ENCODE measurements around the gene ABCC6. TPM values are rescaled to one million over a fixed set of nuclear protein-coding genes. Genes with fewer than 3 reads are reported as not detected.
A peak's percentile ranks its signal among the peaks of the same experiment; 100 is the strongest.

Gene ABCC6
- total and polyA plus RNA-seq, 2 of the 13 experiments (the other 11 are each of a cell fraction or from before 2014, with no cell fraction given), result 82.4 to 105 TPM

DNA sequence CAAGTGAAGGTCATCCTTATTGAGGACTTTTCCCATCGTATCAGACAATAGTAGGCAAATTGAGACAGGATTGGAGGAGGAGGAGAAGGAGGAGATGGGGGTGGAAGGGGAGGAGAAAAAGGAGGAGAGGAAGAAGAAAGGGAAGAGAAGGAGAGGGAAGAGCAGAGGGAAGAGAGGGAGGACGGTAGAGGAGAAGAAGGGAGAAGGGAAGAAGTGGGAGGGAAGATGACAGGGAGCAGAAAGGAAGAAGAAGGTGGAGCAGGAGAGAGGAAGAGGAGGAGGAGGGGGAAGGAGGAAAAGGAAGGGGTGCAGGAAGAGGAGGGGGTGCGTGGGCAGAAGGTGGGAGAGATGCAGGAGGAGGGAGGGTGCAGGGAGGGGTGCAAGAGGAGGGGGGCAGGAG lies 26.0 kb downstream of the ABCC6 start (continued):
- TF ChIP-seq SALL2 (CRISPR knock-in tag; IDR thresholded peaks at IDR 0.05), result no peak
- no peak for TF ChIP-seq KAT8 (CRISPR knock-in tag; IDR thresholded peaks at IDR 0.05)
- no peak for TF ChIP-seq TP53 (CRISPR knock-in tag; conservative IDR thresholded peaks at IDR 0.05)
- TF ChIP-seq SP1 (IDR thresholded peaks at IDR 0.05), result peak; percentile 12; the same call in 1 of the 2 replicates
- TF ChIP-seq SP1 (CRISPR knock-in tag; IDR thresholded peaks at IDR 0.05), result no peak
- TF ChIP-seq ZNF282 (IDR thresholded peaks at IDR 0.05; ENCODE audit: partially characterized antibody), result peak; percentile 47
- peak; percentile 48; the same call in 1 of the 2 replicates for TF ChIP-seq FOXP1 (IDR thresholded peaks at IDR 0.05)
- TF ChIP-seq FOXP1 (CRISPR knock-in tag; IDR thresholded peaks at IDR 0.05), result no peak
- no peak for TF ChIP-seq IRX3 (CRISPR knock-in tag; IDR thresholded peaks at IDR 0.05; ENCODE audit: borderline replicate concordance, low read depth)
- TF ChIP-seq CCAR2 (optimal IDR thresholded peaks at IDR 0.05; ENCODE audit: low read depth, low read length), result no peak
- TF ChIP-seq, protein P1, sequence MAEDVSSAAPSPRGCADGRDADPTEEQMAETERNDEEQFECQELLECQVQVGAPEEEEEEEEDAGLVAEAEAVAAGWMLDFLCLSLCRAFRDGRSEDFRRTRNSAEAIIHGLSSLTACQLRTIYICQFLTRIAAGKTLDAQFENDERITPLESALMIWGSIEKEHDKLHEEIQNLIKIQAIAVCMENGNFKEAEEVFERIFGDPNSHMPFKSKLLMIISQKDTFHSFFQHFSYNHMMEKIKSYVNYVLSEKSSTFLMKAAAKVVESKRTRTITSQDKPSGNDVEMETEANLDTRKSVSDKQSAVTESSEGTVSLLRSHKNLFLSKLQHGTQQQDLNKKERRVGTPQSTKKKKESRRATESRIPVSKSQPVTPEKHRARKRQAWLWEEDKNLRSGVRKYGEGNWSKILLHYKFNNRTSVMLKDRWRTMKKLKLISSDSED (CRISPR knock-in tag; IDR thresholded peaks at IDR 0.05), result no peak
- no peak for TF ChIP-seq ZNF761 (CRISPR knock-in tag; conservative IDR thresholded peaks at IDR 0.05)

DNA sequence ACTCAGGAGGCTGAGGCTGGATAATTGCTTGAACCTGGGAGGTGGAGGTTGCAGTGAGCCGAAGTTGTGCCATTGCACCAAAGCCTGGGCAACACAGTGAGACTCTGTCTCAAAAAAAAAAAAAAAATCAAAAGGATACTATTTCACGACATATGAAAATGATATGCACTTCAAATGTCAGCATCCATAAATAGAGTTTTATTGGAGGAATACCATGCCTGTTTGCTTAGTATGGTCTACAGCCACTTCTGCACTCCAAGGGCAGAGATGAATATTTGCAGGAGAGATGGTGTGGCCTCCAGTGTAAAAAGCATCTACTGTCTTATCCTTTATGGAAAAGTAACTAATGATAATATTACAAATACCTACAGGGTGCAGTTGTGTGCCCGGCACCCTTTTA lies 27.2 kb downstream of the ABCC6 start:
- DNase-seq (ENCODE audit: low spot score), result no peak
- Histone ChIP-seq H4K20me1 (ENCODE audit: insufficient read depth, low read length) (peaks cover 3% of the 10 kb centered on the region; the same call in 1 of the 2 replicates), H3K9me3 (ENCODE audit: low read length) (no peaks in the 10 kb centered on the region), H3K27ac (ENCODE audit: extremely low read length, insufficient read depth, low read length) (no peak overlapping the region), H3K4me3 (replicated peaks in 1 of 3; ENCODE audit: insufficient read depth in 1 of 3, low read depth in 2 of 3, low read length in 3 of 3) (no peak overlapping the region), H2AFZ (ENCODE audit: low read length) (no peak overlapping the region), H3K9ac (ENCODE audit: insufficient read depth, low read depth, low read length) (no peak overlapping the region), H3K4me1 (ENCODE audit: insufficient read depth, low read length) (no peaks in the 10 kb centered on the region), H3K36me3 (replicated peaks in 1 of 2; ENCODE audit: control insufficient read depth in 1 of 2, insufficient read depth in 2 of 2, low read length in 2 of 2) (peaks cover 32 to 69% of the 10 kb centered on the region in 2 experiments), H3K4me2 (ENCODE audit: low read depth, low read length) (no peak overlapping the region), H3K79me2 (ENCODE audit: insufficient read depth, low read length) (no peaks in the 10 kb centered on the region), H3K27me3 (ENCODE audit: control insufficient read depth in 1 of 2, insufficient read depth in 2 of 2, low read length in 2 of 2) (no peaks in the 10 kb centered on the region)
- WGBS (ENCODE audit: low lambda C conversion rate), result 95% methylated on average over 3 of the region's 3 CpGs
- ATAC-seq, result no peak
- in situ Hi-C loops (cut with HindIII; ENCODE audit: extremely low pct_ligation_motif_present, low pct_unique_long_range_greater_than_20kb), result no loop called here
- no TSS peak for BruUV-seq (replicated peaks)
- no peak for FAIRE-seq
- ChIA-PET CTCF (ENCODE audit: low intra/inter-chr PET ratio, low total read pairs) (no interaction called here), POLR2A (no interaction called here)
- intact Hi-C loops (cut with micrococcal nuclease; ENCODE audit: unreplicated experiment), result no loop called here
- no peak for TF ChIP-seq SMAD9 (CRISPR knock-in tag; IDR thresholded peaks at IDR 0.05)
- 0 out of 2 replicates have a peak, but pooled peaks have one; percentile 22 for TF ChIP-seq POLR2AphosphoS5 (IDR thresholded peaks at IDR 0.05; ENCODE audit: low read depth, low read length)

Data from HepG2 (cell line).